RWPE2 (cell line): ENCODE data around the gene TCERG1L.

Experiments
- ATAC-seq: fragments of 200-7000 bp; cut with Tn5 transposase; 3 replicates; pipeline ENCODE4 v1.9.1; 2021; ENCODE audit warnings: low read depth
- DNase-seq: peaks from one replicate; pipeline ENCODE4 v3.0.0-alpha.2; 2020; ENCODE audit warnings: low spot score
- H3K27ac ChIP-seq: fragments of 450-650 bp; 2 replicates; pipeline ENCODE4 v1.5.1; 2017; ENCODE audit warnings: mild to moderate bottlenecking; ENCODE audit not compliant: poor library complexity, severe bottlenecking
- H3K27me3 ChIP-seq: fragments of 250-450 bp; sonication (Bioruptor Pico); 2 replicates; pipeline ENCODE4 v1.5.1; 2021; ENCODE audit warnings: mild to moderate bottlenecking, moderate library complexity; ENCODE audit not compliant: insufficient read depth, poor library complexity, severe bottlenecking
- H3K36me3 ChIP-seq: fragments of 250-450 bp; sonication (Bioruptor Pico); 2 replicates; pipeline ENCODE4 v1.5.1; 2020; ENCODE audit warnings: low read depth, mild to moderate bottlenecking, moderate library complexity
- H3K4me1 ChIP-seq: fragments of 250-450 bp; sonication (Bioruptor Pico); 2 replicates; pipeline ENCODE4 v1.5.1; 2021; ENCODE audit warnings: mild to moderate bottlenecking, moderate library complexity; ENCODE audit not compliant: insufficient read depth, poor library complexity, severe bottlenecking
- H3K4me3 ChIP-seq: fragments of 250-450 bp; sonication (Bioruptor Pico); 2 replicates; pipeline ENCODE4 v1.5.1; 2021; ENCODE audit warnings: mild to moderate bottlenecking, moderate library complexity; ENCODE audit not compliant: severe bottlenecking
- H3K9me3 ChIP-seq: fragments of 250-450 bp; sonication (Bioruptor Pico); 2 replicates; pipeline ENCODE4 v1.5.1; 2021; ENCODE audit warnings: mild to moderate bottlenecking, moderate library complexity; ENCODE audit not compliant: severe bottlenecking
- TF ChIP-seq, protein P1 (sequence below): fragments of 450-650 bp; IDR thresholded peaks from one replicate; pipeline ENCODE4 v1.5.1; 2017; ENCODE audit warnings: mild to moderate bottlenecking, moderate library complexity; ENCODE audit not compliant: poor library complexity, severe bottlenecking

Gene TCERG1L

DNA sequence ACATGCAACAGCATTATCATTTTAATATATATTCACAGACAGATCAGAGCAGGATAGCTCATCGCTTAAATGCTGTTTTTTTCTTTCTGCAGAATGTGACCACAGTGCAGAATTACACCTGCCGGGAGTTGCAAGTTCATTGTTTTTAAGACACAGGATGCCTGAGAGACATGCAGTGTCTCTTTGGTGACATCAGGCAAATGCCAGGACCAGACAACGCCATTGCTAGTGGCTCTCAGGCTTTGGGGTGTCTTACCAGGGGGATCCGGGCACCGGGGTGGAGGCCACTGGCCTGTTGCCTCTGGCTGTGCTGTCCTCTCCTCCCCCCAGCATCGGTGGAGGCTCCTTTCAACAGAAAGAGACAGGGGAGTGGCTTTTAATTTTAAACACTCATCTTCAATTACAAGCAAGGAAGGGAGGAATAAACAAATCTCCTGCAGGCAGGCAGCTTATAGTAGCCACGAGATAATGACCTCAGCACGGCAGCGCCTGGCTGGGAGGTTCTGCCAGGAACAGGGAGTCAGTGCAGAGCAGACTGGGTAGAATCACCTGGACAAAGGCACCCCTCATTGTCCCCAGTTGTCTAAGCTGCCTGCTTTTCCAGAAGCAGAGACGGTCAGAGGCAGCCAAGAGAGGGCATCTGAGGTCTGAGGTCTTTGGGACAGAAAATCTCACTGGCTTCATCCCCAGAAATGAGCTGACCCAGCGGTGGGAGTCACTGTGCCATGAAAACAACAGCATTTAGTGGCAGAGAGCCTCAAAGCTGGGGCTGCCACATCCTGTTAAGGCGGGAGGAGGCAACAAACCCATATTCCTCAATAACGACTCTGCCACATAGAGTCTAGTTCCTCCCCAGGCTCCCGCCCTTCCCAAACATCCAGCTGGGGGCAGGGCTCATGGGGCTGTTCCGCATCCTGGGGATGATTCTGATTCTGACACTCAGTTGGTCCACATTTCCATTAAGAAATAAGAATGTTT, 148.4 kb downstream of the TCERG1L start:
- ATAC-seq: no peak
- no peaks in the 10 kb centered on the region for H3K36me3 ChIP-seq
- TF ChIP-seq, protein P1, sequence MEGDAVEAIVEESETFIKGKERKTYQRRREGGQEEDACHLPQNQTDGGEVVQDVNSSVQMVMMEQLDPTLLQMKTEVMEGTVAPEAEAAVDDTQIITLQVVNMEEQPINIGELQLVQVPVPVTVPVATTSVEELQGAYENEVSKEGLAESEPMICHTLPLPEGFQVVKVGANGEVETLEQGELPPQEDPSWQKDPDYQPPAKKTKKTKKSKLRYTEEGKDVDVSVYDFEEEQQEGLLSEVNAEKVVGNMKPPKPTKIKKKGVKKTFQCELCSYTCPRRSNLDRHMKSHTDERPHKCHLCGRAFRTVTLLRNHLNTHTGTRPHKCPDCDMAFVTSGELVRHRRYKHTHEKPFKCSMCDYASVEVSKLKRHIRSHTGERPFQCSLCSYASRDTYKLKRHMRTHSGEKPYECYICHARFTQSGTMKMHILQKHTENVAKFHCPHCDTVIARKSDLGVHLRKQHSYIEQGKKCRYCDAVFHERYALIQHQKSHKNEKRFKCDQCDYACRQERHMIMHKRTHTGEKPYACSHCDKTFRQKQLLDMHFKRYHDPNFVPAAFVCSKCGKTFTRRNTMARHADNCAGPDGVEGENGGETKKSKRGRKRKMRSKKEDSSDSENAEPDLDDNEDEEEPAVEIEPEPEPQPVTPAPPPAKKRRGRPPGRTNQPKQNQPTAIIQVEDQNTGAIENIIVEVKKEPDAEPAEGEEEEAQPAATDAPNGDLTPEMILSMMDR: no peak
- peaks cover 2% of the 10 kb centered on the region for H3K9me3 ChIP-seq
- no peak overlapping the region for H3K4me3 ChIP-seq
- H3K27me3 ChIP-seq: no peaks in the 10 kb centered on the region
- H3K4me1 ChIP-seq: no peaks in the 10 kb centered on the region
- DNase-seq: no peak
- H3K27ac ChIP-seq: no peak overlapping the region

DNA sequence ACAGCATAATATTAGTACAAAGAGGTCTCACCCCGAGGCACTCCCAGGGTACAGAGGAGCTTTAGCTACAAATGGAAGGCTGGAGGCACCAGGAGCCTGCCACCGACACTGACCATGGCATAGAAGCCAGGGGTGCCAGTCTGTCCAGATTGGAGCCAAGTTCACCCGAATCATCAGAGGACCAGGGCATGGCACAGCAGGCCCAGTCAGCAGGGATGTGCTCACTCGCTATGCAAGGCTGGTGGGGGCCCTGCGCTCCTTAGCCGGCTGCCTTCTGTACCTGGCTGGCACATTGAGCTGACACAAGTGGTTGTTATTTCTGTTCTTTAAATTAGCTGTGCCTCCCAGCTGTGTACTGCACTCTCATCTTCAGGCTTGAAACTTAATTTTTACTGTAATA, 149.3 kb downstream of the TCERG1L start:
- H3K4me1 ChIP-seq: no peaks in the 10 kb centered on the region
- TF ChIP-seq, protein P1: no peak
- H3K27me3 ChIP-seq: no peaks in the 10 kb centered on the region
- DNase-seq (no peak), ATAC-seq (no peak)
- H3K27ac ChIP-seq: no peak overlapping the region
- H3K9me3 ChIP-seq: peaks cover 2% of the 10 kb centered on the region
- H3K36me3 ChIP-seq: no peaks in the 10 kb centered on the region
- H3K4me3 ChIP-seq: no peak overlapping the region

DNA sequence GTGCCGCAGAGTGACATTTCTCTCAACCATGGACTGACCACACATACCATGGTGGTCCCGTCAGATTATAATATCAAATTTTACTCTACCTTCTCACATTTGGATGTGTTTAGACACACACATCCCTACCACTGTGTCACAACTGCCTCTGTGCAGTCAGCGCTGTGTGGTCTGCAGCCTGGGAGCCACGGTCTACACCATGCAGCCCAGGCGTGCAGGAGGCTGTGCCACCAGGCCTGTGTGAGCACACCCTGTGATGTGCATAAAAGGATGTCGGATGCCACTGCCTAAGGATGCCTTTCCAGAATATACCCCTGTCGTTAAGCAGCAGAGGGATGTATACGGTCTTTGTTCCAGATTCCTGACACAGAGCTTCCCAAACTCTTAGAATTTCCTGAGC, 150.4 kb downstream of the TCERG1L start:
- Histone ChIP-seq H3K27me3 (no peaks in the 10 kb centered on the region), H3K4me3 (no peak overlapping the region), H3K9me3 (peaks cover 2% of the 10 kb centered on the region), H3K4me1 (no peaks in the 10 kb centered on the region), H3K36me3 (no peaks in the 10 kb centered on the region), H3K27ac (no peak overlapping the region)
- no peak for ATAC-seq
- no peak for DNase-seq
- TF ChIP-seq, protein P1: no peak

DNA sequence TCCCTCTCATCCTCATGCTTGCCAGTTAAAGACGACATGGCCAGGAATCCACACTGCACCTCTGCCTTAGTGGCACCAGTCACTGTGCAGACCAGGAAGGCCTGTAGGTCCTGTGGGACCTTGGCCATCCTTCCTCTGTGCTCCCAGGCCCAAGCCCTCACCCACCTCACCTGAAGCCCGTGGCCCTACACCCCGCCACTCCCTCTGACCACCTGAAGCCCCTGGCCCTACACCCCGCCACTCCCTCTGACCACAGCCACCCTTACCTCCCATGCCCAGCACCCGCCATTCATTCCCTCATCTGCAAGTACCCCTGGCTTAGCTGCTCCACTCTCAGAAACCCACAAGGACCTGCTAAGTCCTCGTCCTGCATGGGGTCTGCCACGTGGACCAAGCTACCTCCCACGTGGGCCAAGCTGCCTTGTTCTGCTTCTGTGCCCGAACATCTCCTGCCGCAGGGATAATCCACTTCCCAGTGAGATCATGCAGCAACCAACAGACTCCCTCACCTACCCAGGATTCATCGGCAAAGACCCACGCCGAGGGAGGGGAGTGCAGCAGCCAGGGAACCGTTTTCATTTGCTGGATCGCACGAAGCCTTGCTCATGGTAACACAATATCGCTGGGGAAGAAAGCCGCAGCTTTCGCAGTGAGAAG, 151.2 kb downstream of the TCERG1L start:
- no peak for DNase-seq
- no peak for ATAC-seq
- H3K36me3 ChIP-seq: no peaks in the 10 kb centered on the region
- peaks cover 2% of the 10 kb centered on the region for H3K9me3 ChIP-seq
- H3K4me1 ChIP-seq: no peaks in the 10 kb centered on the region
- H3K4me3 ChIP-seq: no peak overlapping the region
- no peak overlapping the region for H3K27ac ChIP-seq
- no peaks in the 10 kb centered on the region for H3K27me3 ChIP-seq
- TF ChIP-seq, protein P1: no peak
